Measurements from ENCODE around the gene SIGMAR1. TPM values are rescaled to one million over a fixed set of nuclear protein-coding genes. Genes with fewer than 3 reads are reported as not detected.

The SIGMAR1 gene
- total and polyA plus RNA-seq, 4 donors, result 116 to 210 (median 178) TPM

GRCh38 chr9:34686231-34686630 is 48.6 kb upstream of the SIGMAR1 start:
- no peak for TF ChIP-seq HNF4A (conservative IDR thresholded peaks at IDR 0.05)
- TF ChIP-seq YY1 (IDR thresholded peaks at IDR 0.05), result no peak
- no peak for TF ChIP-seq NR2F2 (IDR thresholded peaks at IDR 0.05)
- no peak for TF ChIP-seq RAD21 (IDR thresholded peaks at IDR 0.05)
- no peak for TF ChIP-seq HNF4G (IDR thresholded peaks at IDR 0.05)
- TF ChIP-seq RXRA (IDR thresholded peaks at IDR 0.05), result no peak
- no peak for TF ChIP-seq JUND (IDR thresholded peaks at IDR 0.05)
- no peak for TF ChIP-seq ZBTB33 (IDR thresholded peaks at IDR 0.05)
- no peak for TF ChIP-seq EGR1 (IDR thresholded peaks at IDR 0.05; ENCODE audit: low read depth in 2 of 2)
- no peak for TF ChIP-seq TAF1 (conservative IDR thresholded peaks at IDR 0.05)
- no peak for TF ChIP-seq MAX (IDR thresholded peaks at IDR 0.05)
- no peak for TF ChIP-seq FOXA1 (IDR thresholded peaks at IDR 0.05)
- no peak for TF ChIP-seq CTCF (IDR thresholded peaks at IDR 0.05; ENCODE audit: low read depth, low read length, missing input control)
- no peak for TF ChIP-seq REST (IDR thresholded peaks at IDR 0.05)
- TF ChIP-seq FOXA2 (IDR thresholded peaks at IDR 0.05), result no peak
- no peak for TF ChIP-seq ATF3 (IDR thresholded peaks at IDR 0.05)
- Histone ChIP-seq H3K9me3 (ENCODE audit: control insufficient read depth in 4 of 4, low read length in 3 of 4) (no peaks in the 10 kb centered on the region), H3K27me3 (ENCODE audit: control insufficient read depth in 4 of 4, insufficient read depth in 4 of 4, low read length in 3 of 4) (no peaks in the 10 kb centered on the region), H3K4me1 (ENCODE audit: control insufficient read depth in 4 of 4, insufficient read depth in 4 of 4, low read length in 3 of 4) (peaks cover 18 to 59% (median 49%) of the 10 kb centered on the region in 4 donors), H3K36me3 (ENCODE audit: control insufficient read depth in 4 of 4, insufficient read depth in 3 of 4, low read depth in 1 of 4, low read length in 3 of 4) (no peaks in the 10 kb centered on the region), H3K9ac (ENCODE audit: low read depth in 1 of 2, low read length in 2 of 2) (no peak overlapping the region), H3K27ac (ENCODE audit: low read depth in 1 of 2, low read length in 2 of 2) (no peak overlapping the region), H3K4me3 (ENCODE audit: low read depth in 1 of 3, low read length in 3 of 3) (no peak overlapping the region)
- no peak for DNase-seq (ENCODE audit: low spot score)
- WGBS, result 86% methylated on average over 5 of the region's 5 CpGs

- H3K27me3 ChIP-seq (ENCODE audit: control insufficient read depth in 4 of 4, insufficient read depth in 4 of 4, low read length in 3 of 4), result no peaks in the 10 kb centered on the region
- no peaks in the 10 kb centered on the region for H3K36me3 ChIP-seq (ENCODE audit: control insufficient read depth in 4 of 4, insufficient read depth in 3 of 4, low read depth in 1 of 4, low read length in 3 of 4)
- WGBS, result 79% methylated on average over 4 of the region's 4 CpGs
- H3K9ac ChIP-seq (ENCODE audit: low read depth in 1 of 2, low read length in 2 of 2), result no peak overlapping the region
- H3K4me3 ChIP-seq (ENCODE audit: low read depth in 1 of 3, low read length in 3 of 3), result no peak overlapping the region
- H3K4me1 ChIP-seq (ENCODE audit: control insufficient read depth in 4 of 4, insufficient read depth in 4 of 4, low read length in 3 of 4), result peaks cover 18 to 53% (median 47%) of the 10 kb centered on the region in 4 donors
- no peak overlapping the region for H3K27ac ChIP-seq (ENCODE audit: low read depth in 1 of 2, low read length in 2 of 2)
- no peak for DNase-seq (ENCODE audit: low spot score)
- TF ChIP-seq TAF1 (conservative IDR thresholded peaks at IDR 0.05) (no peak), GABPA (IDR thresholded peaks at IDR 0.05 in 1 of 2, conservative IDR thresholded peaks at IDR 0.05 in 1 of 2) (no peak), RXRA (IDR thresholded peaks at IDR 0.05) (peak in 1 of 2 donors; percentile 7), ATF3 (IDR thresholded peaks at IDR 0.05) (no peak), CTCF (IDR thresholded peaks at IDR 0.05; ENCODE audit: low read depth, low read length, missing input control) (no peak), HNF4G (IDR thresholded peaks at IDR 0.05) (no peak), SP1 (IDR thresholded peaks at IDR 0.05) (no peak), HNF4A (conservative IDR thresholded peaks at IDR 0.05) (peak in 1 of 2 donors; percentile 13), FOXA2 (IDR thresholded peaks at IDR 0.05) (no peak), ZBTB33 (IDR thresholded peaks at IDR 0.05) (no peak)
- no peaks in the 10 kb centered on the region for H3K9me3 ChIP-seq (ENCODE audit: control insufficient read depth in 4 of 4, low read length in 3 of 4)
Observed at GRCh38 chr9:34685591-34685990, 48.0 kb upstream of the SIGMAR1 start.

Data from liver (tissue), 9 donors.